Activated T-helper 2 cell treated with anti-CD3 and anti-CD28 coated beads, Interferon-gamma antibody, Interleukin-2, Interleukin-4, amounts not matched to agents 10 μg/mL and 5 μg/mL and 100 μg/mL, durations not matched to agents 14 hours and 24 hours and 36 hours (primary cell): ENCODE measurements around the gene DPY19L1. TPM values are rescaled to one million over a fixed set of nuclear protein-coding genes. Genes with fewer than 3 reads are reported as not detected.
"Not testable (repeated sequence)": the region's sequence is repeated elsewhere in the genome, so short reads cannot be mapped to it uniquely, and the experiment has no call there.

ENCODE experiments used
- DNase-seq: peaks from one replicate; pipeline ENCODE4 v3.0.0; 2021; ENCODE audit warnings: low spot score
- H3K27ac Mint-ChIP-seq: one replicate; pipeline ENCODE4 v1.8.0; 2021; ENCODE audit warnings: mixed read lengths
- H3K27me3 Mint-ChIP-seq: one replicate; pipeline ENCODE4 v1.8.0; 2021; ENCODE audit warnings: low read depth, mixed read lengths
- H3K36me3 Mint-ChIP-seq: one replicate; pipeline ENCODE4 v1.8.0; 2021; ENCODE audit warnings: low read depth, mixed read lengths
- H3K4me1 Mint-ChIP-seq: one replicate; pipeline ENCODE4 v1.8.0; 2021; ENCODE audit warnings: low read depth, mixed read lengths
- H3K4me3 Mint-ChIP-seq: one replicate; pipeline ENCODE4 v1.8.0; 2021; ENCODE audit warnings: low read depth, mild to moderate bottlenecking, moderate library complexity, mixed read lengths
- H3K9me3 Mint-ChIP-seq: one replicate; pipeline ENCODE4 v1.8.0; 2021; ENCODE audit warnings: mixed read lengths
- intact Hi-C: fragments of 100-400 bp; cut with micrococcal nuclease; formaldehyde crosslinking; loops from one replicate; pipeline ENCODE4 v1.15.1; 2023
- total RNA-seq: library from RNA; stranded (reverse); gene quantifications from 2 replicates; pipeline ENCODE4 v1.2.3, GENCODE V29; 2022

DPY19L1 gene
- total RNA-seq, 1 donor from 2014 or later = 21.9 TPM

GRCh38 chr7:34998335-34998734 lies 39.0 kb downstream of the DPY19L1 start:
- peaks cover 13% of the 10 kb centered on the region for H3K4me1 Mint-ChIP-seq
- H3K9me3 Mint-ChIP-seq, H3K36me3 Mint-ChIP-seq, intact Hi-C loops, H3K27ac Mint-ChIP-seq, H3K27me3 Mint-ChIP-seq, H3K4me3 Mint-ChIP-seq, DNase-seq: not testable (repeated sequence)

- H3K27ac Mint-ChIP-seq, H3K36me3 Mint-ChIP-seq, H3K9me3 Mint-ChIP-seq, intact Hi-C loops, DNase-seq, H3K27me3 Mint-ChIP-seq, H3K4me3 Mint-ChIP-seq: not testable (repeated sequence)
- H3K4me1 Mint-ChIP-seq = peaks cover 28% of the 10 kb centered on the region
Observed at GRCh38 chr7:34996423-34997090, 40.7 kb downstream of the DPY19L1 start.

GRCh38 chr7:34995757-34996156 lies 41.5 kb downstream of the DPY19L1 start:
- no peak for DNase-seq
- Mint-ChIP-seq H3K36me3 (peaks cover 6% of the 10 kb centered on the region), H3K4me1 (peaks cover 35% of the 10 kb centered on the region), H3K9me3 (no peaks in the 10 kb centered on the region), H3K27me3 (no peaks in the 10 kb centered on the region), H3K27ac (no peak overlapping the region), H3K4me3 (no peak overlapping the region)
- intact Hi-C loops = no loop called here

GRCh38 chr7:34991938-34992840 lies 45.1 kb downstream of the DPY19L1 start:
- no peak overlapping the region for H3K4me3 Mint-ChIP-seq

GRCh38 chr7:34988442-34989125 lies 48.7 kb downstream of the DPY19L1 start:
- DNase-seq, H3K27ac Mint-ChIP-seq, H3K27me3 Mint-ChIP-seq, intact Hi-C loops, H3K4me3 Mint-ChIP-seq, H3K9me3 Mint-ChIP-seq, H3K36me3 Mint-ChIP-seq: not testable (repeated sequence)
- peaks cover 33% of the 10 kb centered on the region for H3K4me1 Mint-ChIP-seq

More at GRCh38 chr7:34991938-34992840, 45.1 kb downstream of the DPY19L1 start:
- H3K4me1 Mint-ChIP-seq = peaks cover 37% of the 10 kb centered on the region
- intact Hi-C loops = loop anchor here (1.0 to 5.0 kb wide), 3 partner anchors 13 to 65 kb away; no protein-coding TSS in a partner anchor
- no peaks in the 10 kb centered on the region for H3K9me3 Mint-ChIP-seq
- DNase-seq = peak; percentile 19
- peaks cover 7% of the 10 kb centered on the region for H3K36me3 Mint-ChIP-seq
- peak overlapping the region; percentile 79 for H3K27ac Mint-ChIP-seq
- no peaks in the 10 kb centered on the region for H3K27me3 Mint-ChIP-seq

GRCh38 chr7:34985155-34985554 lies 52.1 kb downstream of the DPY19L1 start:
- H3K4me3 Mint-ChIP-seq, H3K9me3 Mint-ChIP-seq, DNase-seq, H3K36me3 Mint-ChIP-seq, H3K27ac Mint-ChIP-seq, intact Hi-C loops, H3K27me3 Mint-ChIP-seq: not testable (repeated sequence)
- peaks cover 18% of the 10 kb centered on the region for H3K4me1 Mint-ChIP-seq

GRCh38 chr7:34984140-34984539 lies 53.1 kb downstream of the DPY19L1 start:
- H3K4me3 Mint-ChIP-seq, H3K9me3 Mint-ChIP-seq, intact Hi-C loops, H3K27me3 Mint-ChIP-seq, H3K36me3 Mint-ChIP-seq, H3K27ac Mint-ChIP-seq, DNase-seq: not testable (repeated sequence)
- H3K4me1 Mint-ChIP-seq = peaks cover 28% of the 10 kb centered on the region

GRCh38 chr7:34982371-34983019 lies 54.8 kb downstream of the DPY19L1 start:
- H3K27me3 Mint-ChIP-seq = peaks cover 2% of the 10 kb centered on the region
- H3K4me3 Mint-ChIP-seq = no peak overlapping the region
- no peak overlapping the region for H3K27ac Mint-ChIP-seq
- intact Hi-C loops = no loop called here
- no peak for DNase-seq
- H3K4me1 Mint-ChIP-seq = peaks cover 30% of the 10 kb centered on the region
- no peaks in the 10 kb centered on the region for H3K9me3 Mint-ChIP-seq
- H3K36me3 Mint-ChIP-seq = peaks cover 2% of the 10 kb centered on the region

- H3K27ac Mint-ChIP-seq, H3K9me3 Mint-ChIP-seq, H3K4me3 Mint-ChIP-seq, H3K36me3 Mint-ChIP-seq, DNase-seq, H3K27me3 Mint-ChIP-seq: not testable (repeated sequence)
- intact Hi-C loops = loop anchor here (1.0 kb wide), 1 partner anchor 13 kb away; no protein-coding TSS in a partner anchor
- H3K4me1 Mint-ChIP-seq = peaks cover 26% of the 10 kb centered on the region
Observed at GRCh38 chr7:34979124-34979523, 58.2 kb downstream of the DPY19L1 start.

GRCh38 chr7:34973400-34973760 lies 63.9 kb downstream of the DPY19L1 start:
- DNase-seq = no peak
- intact Hi-C loops = no loop called here
- no peak overlapping the region for H3K27ac Mint-ChIP-seq
- H3K27me3 Mint-ChIP-seq = no peaks in the 10 kb centered on the region
- no peaks in the 10 kb centered on the region for H3K9me3 Mint-ChIP-seq
- peaks cover 19% of the 10 kb centered on the region for H3K36me3 Mint-ChIP-seq
- peaks cover 10% of the 10 kb centered on the region for H3K4me1 Mint-ChIP-seq
- H3K4me3 Mint-ChIP-seq = no peak overlapping the region

GRCh38 chr7:34972739-34973399 lies 64.4 kb downstream of the DPY19L1 start:
- Mint-ChIP-seq H3K4me1 (peaks cover 10% of the 10 kb centered on the region), H3K27ac (peak overlapping the region; percentile 50), H3K36me3 (peaks cover 19% of the 10 kb centered on the region)
- intact Hi-C loops, H3K27me3 Mint-ChIP-seq, DNase-seq, H3K4me3 Mint-ChIP-seq, H3K9me3 Mint-ChIP-seq: not testable (repeated sequence)

GRCh38 chr7:34967818-34968217 lies 69.5 kb downstream of the DPY19L1 start:
- H3K4me1 Mint-ChIP-seq, H3K4me3 Mint-ChIP-seq, H3K27me3 Mint-ChIP-seq, intact Hi-C loops, DNase-seq, H3K9me3 Mint-ChIP-seq, H3K27ac Mint-ChIP-seq: not testable (repeated sequence)
- peaks cover 15% of the 10 kb centered on the region for H3K36me3 Mint-ChIP-seq
